Measurements from ENCODE around the gene NHLRC3.

DNA sequence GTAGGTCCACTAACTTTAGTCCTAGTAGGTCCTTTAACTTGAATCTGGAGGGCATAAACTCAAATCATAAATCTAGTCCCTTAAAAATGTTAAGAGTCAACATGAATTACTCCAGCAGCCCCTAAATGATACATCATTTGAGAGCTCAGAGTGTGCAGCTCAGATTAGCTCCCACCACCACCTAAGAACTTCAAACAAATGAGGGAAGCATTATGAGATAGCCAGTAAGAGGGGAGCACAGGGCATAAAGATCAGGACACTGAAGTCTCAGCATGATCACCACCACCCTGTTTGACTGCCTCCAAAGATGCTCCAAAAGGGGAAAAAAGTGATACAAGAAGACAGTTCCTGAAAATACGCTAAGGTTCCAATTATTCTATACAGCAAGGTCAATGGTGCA, 6.1 kb upstream of the NHLRC3 start:
- TF ChIP-seq, protein P1, sequence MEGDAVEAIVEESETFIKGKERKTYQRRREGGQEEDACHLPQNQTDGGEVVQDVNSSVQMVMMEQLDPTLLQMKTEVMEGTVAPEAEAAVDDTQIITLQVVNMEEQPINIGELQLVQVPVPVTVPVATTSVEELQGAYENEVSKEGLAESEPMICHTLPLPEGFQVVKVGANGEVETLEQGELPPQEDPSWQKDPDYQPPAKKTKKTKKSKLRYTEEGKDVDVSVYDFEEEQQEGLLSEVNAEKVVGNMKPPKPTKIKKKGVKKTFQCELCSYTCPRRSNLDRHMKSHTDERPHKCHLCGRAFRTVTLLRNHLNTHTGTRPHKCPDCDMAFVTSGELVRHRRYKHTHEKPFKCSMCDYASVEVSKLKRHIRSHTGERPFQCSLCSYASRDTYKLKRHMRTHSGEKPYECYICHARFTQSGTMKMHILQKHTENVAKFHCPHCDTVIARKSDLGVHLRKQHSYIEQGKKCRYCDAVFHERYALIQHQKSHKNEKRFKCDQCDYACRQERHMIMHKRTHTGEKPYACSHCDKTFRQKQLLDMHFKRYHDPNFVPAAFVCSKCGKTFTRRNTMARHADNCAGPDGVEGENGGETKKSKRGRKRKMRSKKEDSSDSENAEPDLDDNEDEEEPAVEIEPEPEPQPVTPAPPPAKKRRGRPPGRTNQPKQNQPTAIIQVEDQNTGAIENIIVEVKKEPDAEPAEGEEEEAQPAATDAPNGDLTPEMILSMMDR (IDR thresholded peaks at IDR 0.05; ENCODE audit: borderline replicate concordance, extremely low read depth, low read length, poor library complexity, severe bottlenecking): no peak
- TF ChIP-seq EZH2 (IDR thresholded peaks at IDR 0.05; ENCODE audit: borderline replicate concordance, low read depth, low read length, severe bottlenecking): no peak
